ENCODE data around the gene PPP1R27.

The PPP1R27 gene

DNA sequence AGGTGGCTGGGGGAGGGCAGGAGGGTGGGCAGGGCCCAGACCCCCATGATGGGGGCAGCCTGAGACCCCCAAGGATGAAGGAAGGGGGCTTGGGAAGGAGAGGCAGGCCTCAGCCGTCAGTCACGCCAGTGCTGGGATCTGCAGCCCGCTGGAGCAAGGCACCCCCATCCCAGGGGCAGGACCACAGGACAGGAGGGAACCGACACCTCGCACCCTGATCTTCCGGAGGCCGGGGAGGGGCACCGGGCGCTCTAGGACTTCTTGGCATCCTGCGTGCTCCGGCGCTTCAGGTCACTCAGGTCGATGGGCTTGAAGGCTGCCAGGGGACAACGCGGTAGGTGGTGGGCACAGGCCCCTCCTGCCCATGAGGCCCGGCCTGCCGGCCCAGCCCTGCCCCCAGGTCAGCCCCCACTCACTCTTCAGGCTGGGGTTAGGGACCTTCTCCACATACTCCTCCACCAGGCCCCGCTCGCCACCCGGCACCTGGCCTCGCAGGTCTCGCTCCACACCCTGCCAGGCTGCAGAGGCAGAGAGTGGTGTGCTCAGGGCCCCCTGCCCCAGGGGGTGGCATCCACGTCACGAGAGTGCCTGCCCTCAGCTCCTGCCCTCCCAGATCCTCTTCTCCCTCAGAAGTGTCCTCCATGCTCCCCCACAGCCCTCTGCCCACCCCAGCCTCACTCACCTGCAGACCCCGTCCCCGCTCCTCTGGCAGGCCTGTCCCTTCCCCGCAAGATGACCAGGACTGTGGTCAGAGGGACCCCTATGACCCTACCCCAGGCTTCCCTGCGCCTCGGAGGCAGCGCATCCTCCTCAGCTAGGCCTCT lies 11.6 kb downstream of the PPP1R27 start:
- TF ChIP-seq, protein P1, sequence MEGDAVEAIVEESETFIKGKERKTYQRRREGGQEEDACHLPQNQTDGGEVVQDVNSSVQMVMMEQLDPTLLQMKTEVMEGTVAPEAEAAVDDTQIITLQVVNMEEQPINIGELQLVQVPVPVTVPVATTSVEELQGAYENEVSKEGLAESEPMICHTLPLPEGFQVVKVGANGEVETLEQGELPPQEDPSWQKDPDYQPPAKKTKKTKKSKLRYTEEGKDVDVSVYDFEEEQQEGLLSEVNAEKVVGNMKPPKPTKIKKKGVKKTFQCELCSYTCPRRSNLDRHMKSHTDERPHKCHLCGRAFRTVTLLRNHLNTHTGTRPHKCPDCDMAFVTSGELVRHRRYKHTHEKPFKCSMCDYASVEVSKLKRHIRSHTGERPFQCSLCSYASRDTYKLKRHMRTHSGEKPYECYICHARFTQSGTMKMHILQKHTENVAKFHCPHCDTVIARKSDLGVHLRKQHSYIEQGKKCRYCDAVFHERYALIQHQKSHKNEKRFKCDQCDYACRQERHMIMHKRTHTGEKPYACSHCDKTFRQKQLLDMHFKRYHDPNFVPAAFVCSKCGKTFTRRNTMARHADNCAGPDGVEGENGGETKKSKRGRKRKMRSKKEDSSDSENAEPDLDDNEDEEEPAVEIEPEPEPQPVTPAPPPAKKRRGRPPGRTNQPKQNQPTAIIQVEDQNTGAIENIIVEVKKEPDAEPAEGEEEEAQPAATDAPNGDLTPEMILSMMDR (conservative IDR thresholded peaks at IDR 0.05; ENCODE audit: low read length), result no peak
- no peak overlapping the region for H3K4me3 ChIP-seq (ENCODE audit: low read length)
- no peak for DNase-seq (ENCODE audit: low read depth)

GRCh38 chr17:81822312-81822637 lies 12.6 kb downstream of the PPP1R27 start:
- TF ChIP-seq, protein P1 (conservative IDR thresholded peaks at IDR 0.05; ENCODE audit: low read length), result no peak
- H3K4me3 ChIP-seq (ENCODE audit: low read length), result no peak overlapping the region
- DNase-seq (ENCODE audit: low read depth), result no peak

DNA sequence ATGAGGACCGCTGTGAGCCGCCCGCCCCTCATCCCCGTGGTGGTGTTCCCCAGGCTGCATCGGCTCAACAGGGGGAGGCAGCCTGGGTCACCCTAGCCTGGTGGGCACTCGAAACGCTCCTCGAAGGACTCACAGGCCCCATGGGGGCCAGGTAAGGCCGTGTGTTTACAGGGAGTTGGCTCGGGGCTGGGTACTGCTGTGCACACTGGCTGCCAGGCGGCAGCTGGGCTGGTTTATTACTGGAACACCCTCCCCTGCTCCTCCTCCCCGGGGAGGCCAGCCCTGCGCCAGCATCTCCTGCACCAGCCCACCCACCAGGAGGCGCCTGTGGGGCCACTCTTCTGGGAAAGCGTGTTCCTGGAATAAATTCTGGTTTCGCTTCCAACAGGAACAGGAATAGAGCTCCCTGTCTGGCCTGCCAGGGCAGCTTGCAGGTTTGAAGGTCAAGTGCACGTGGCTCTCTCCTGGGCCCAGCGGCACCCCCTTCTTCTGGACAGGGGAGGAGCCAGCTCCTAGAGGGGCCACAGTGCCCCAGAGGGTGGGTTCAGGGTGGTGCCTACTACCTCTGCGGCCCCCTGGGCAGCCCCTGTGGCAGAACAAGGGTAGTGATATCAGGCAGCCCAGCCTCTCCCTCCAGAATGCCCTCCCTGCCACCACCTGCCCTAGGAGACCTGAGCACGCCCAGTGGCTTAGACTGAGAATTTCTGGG lies 13.1 kb downstream of the PPP1R27 start:
- TF ChIP-seq, protein P1 (conservative IDR thresholded peaks at IDR 0.05; ENCODE audit: low read length), result peak; percentile 65
- no peak overlapping the region for H3K4me3 ChIP-seq (ENCODE audit: low read length)
- peak; percentile 73 for DNase-seq (ENCODE audit: low read depth)

- TF ChIP-seq, protein P1 (conservative IDR thresholded peaks at IDR 0.05; ENCODE audit: low read length), result no peak
- H3K4me3 ChIP-seq (ENCODE audit: low read length), result no peak overlapping the region
- no peak for DNase-seq (ENCODE audit: low read depth)
Measured at GRCh38 chr17:81821147-81821546, 13.7 kb downstream of the PPP1R27 start.

- H3K4me3 ChIP-seq (ENCODE audit: low read length), result no peak overlapping the region
- no peak for DNase-seq (ENCODE audit: low read depth)
- TF ChIP-seq, protein P1 (conservative IDR thresholded peaks at IDR 0.05; ENCODE audit: low read length), result no peak
Measured at GRCh38 chr17:81819708-81820107, 15.1 kb downstream of the PPP1R27 start.

GRCh38 chr17:81817758-81818147 lies 17.1 kb downstream of the PPP1R27 start:
- TF ChIP-seq, protein P1 (conservative IDR thresholded peaks at IDR 0.05; ENCODE audit: low read length), result no peak
- no peak for DNase-seq (ENCODE audit: low read depth)
- H3K4me3 ChIP-seq (ENCODE audit: low read length), result no peak overlapping the region

DNA sequence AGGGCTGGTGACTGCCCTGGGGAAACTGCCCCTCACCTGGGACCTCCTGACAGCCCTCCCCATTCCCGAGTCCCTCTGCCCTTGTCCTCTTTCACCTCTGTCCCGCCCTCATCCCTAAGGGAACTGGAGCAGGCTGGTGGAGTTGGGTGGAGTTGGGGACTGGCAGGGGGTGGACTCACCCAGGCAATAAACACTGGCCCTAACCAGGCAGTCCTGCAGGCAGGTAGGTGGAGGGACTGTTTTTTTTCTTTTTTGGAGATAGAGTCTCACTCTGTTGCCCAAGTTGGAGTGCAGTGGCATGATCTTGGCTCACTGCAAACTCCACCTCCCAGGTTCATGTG lies 19.2 kb downstream of the PPP1R27 start:
- no peak for DNase-seq (ENCODE audit: low read depth)
- no peak overlapping the region for H3K4me3 ChIP-seq (ENCODE audit: low read length)
- TF ChIP-seq, protein P1 (conservative IDR thresholded peaks at IDR 0.05; ENCODE audit: low read length), result no peak

Data from AG10803 (cell line).